HFFc6 (cell line): ENCODE data around the gene VEGFD. TPM values are rescaled to one million over a fixed set of nuclear protein-coding genes. Genes with fewer than 3 reads are reported as not detected.

Experiments used
- DNase-seq: peaks from one replicate; pipeline ENCODE4 v3.0.0-alpha.2; 2018
- H3K27ac Mint-ChIP-seq: 2 replicates; pipeline ENCODE4 v1.8.0; 2020; ENCODE audit warnings: mild to moderate bottlenecking, mixed read lengths
- H3K27me3 Mint-ChIP-seq: 2 replicates; pipeline ENCODE4 v1.8.0; 2021; ENCODE audit warnings: mild to moderate bottlenecking, moderate library complexity, mixed read lengths; ENCODE audit not compliant: insufficient read depth
- H3K36me3 Mint-ChIP-seq: 2 replicates; pipeline ENCODE4 v1.8.0; 2021; ENCODE audit warnings: low read depth, mixed read lengths
- H3K4me1 Mint-ChIP-seq: 2 replicates; pipeline ENCODE4 v1.8.0; 2020; ENCODE audit warnings: low read depth, mixed read lengths
- H3K4me3 Mint-ChIP-seq: 2 replicates; pipeline ENCODE4 v1.8.0; 2020; ENCODE audit warnings: mild to moderate bottlenecking, moderate library complexity, mixed read lengths
- H3K9me3 Mint-ChIP-seq: 2 replicates; pipeline ENCODE4 v1.8.0; 2020; ENCODE audit warnings: mild to moderate bottlenecking, mixed read lengths
- CTCF ChIP-seq: fragments of 200-600 bp; sonication (generic); IDR thresholded peaks from 2 replicates; pipeline ENCODE4 v1.5.0; 2021; ENCODE audit warnings: antibody characterized with exemption, mild to moderate bottlenecking
- total RNA-seq, 6 experiments: library from RNA; stranded (reverse); fragmentation: NEBNext Ultra II Directional; extraction: Animal tissue kit (Norgen Biotek cat#: 25700); gene quantifications; 2 replicates in 1 of 6; 3 replicates in 5 of 6; pipeline ENCODE4 v1.2.3, GENCODE V29; 2021

VEGFD gene
- total RNA-seq, 6 experiments from 2014 or later = not detected

GRCh38 chrX:15335135-15336022, 48.8 kb downstream of the VEGFD start, which contains the start of gene PIGA:
PIGA (minus strand) TSS chrX:15335523; CDS start chrX:15331930, 3,593 bp downstream.
- Mint-ChIP-seq H3K36me3 (no peaks in the 10 kb centered on the region), H3K9me3 (no peaks in the 10 kb centered on the region), H3K4me1 (peaks cover 6% of the 10 kb centered on the region; the same call in 1 of the 2 replicates), H3K4me3 (peak within 1 kb of the TSS; percentile 92), H3K27me3 (peaks cover 1% of the 10 kb centered on the region; the same call in 1 of the 2 replicates), H3K27ac (peak within 1 kb of the TSS; percentile 92)
- TF ChIP-seq CTCF = no peak
- DNase-seq = peak; percentile 96

DNA sequence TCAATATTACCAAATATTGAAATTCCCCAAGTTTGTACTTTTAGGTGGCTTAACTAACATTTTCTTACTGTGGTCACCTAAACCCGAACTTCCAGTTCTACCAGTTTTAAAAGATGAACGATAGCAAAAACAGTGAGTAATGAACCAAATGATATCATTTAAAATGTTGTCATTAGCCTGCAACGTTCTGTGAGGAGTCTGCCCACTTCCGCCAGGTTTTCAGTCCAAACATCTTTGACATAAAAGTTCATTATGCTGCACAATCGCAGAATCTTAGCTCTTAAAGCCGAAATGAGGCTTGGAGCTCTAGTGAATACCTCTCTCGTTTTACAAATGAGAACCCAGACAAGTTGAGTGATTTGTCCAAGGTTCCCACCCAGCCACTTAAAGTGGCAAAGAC, 49.7 kb downstream of the VEGFD start:
- Mint-ChIP-seq H3K27ac (peak overlapping the region; percentile 92), H3K36me3 (no peaks in the 10 kb centered on the region), H3K27me3 (peaks cover 1% of the 10 kb centered on the region; the same call in 1 of the 2 replicates), H3K4me1 (peaks cover 6% of the 10 kb centered on the region; the same call in 1 of the 2 replicates), H3K9me3 (no peaks in the 10 kb centered on the region), H3K4me3 (peak overlapping the region; percentile 92)
- peak; percentile 17 for DNase-seq
- no peak for TF ChIP-seq CTCF

DNA sequence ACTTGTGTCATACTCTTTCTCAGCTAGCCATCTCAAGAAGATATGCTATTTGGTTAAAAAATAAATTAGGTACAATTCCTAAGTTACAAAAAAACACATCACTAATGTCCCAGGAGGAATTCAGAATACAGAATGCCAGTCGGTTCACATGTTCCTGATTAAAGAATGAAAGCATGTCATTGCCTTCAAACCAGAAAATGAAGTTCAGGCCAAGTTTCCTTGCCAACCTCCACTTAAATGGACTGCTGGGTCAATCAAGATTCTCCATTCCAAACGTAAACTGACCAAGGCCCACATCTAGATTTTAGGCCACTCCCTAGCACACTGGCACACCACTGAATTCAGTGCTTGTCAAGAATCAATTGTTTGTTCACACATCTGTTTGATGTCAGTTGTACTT, 55.4 kb downstream of the VEGFD start:
- Mint-ChIP-seq H3K36me3 (no peaks in the 10 kb centered on the region), H3K27ac (no peak overlapping the region), H3K4me3 (no peak overlapping the region), H3K4me1 (no peaks in the 10 kb centered on the region), H3K27me3 (peaks cover 1% of the 10 kb centered on the region; the same call in 1 of the 2 replicates), H3K9me3 (no peaks in the 10 kb centered on the region)
- DNase-seq = no peak
- TF ChIP-seq CTCF = no peak

DNA sequence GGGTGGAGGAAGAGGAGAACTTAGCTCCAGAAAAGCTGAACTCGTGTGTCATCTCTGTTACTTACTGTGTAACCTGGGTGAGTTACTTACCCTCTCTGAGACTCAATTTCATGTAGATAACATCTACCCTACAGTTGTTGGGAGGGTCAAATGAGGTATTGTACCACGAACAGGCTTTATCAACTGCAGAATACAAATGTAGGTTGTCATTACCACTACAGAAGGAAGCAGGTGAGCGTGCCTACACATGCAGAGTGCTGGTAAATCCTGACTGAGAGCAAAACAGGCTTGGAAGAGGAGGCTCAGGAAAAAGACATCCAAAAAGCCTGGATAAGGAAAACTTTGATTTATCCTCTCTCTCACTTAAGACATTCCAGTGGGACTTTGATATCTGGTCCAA, 56.1 kb downstream of the VEGFD start:
- Mint-ChIP-seq H3K4me3 (no peak overlapping the region), H3K27me3 (peaks cover 1% of the 10 kb centered on the region; the same call in 1 of the 2 replicates), H3K9me3 (no peaks in the 10 kb centered on the region), H3K4me1 (no peaks in the 10 kb centered on the region), H3K27ac (no peak overlapping the region), H3K36me3 (no peaks in the 10 kb centered on the region)
- TF ChIP-seq CTCF = no peak
- no peak for DNase-seq

DNA sequence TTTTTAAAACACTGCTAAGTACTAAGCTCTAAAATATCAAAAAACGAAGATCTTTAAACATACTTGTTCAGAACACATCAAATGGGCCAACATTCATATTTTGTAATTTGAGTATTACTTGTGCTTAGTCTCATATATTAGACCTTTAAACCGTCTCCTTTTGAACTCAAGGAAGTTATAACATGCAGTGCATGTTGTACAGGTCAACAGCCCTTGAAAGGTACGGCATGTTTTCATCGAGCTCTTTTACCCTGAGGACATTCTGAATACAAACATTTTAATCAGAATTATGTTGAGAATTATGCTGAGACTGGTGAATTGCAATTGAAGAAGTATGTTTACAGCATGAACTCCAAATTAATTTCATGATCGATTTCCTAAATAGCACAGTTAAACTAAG, 61.7 kb downstream of the VEGFD start:
- Mint-ChIP-seq H3K4me1 (no peaks in the 10 kb centered on the region), H3K4me3 (no peak overlapping the region), H3K27ac (no peak overlapping the region), H3K9me3 (no peaks in the 10 kb centered on the region), H3K27me3 (no peaks in the 10 kb centered on the region), H3K36me3 (no peaks in the 10 kb centered on the region)
- DNase-seq = no peak
- no peak for TF ChIP-seq CTCF
